Suprapubic skin (tissue), 3 donors: ENCODE results near the gene MTG1.

ENCODE experiments used
- EP300 ChIP-seq: sonication (generic); formaldehyde crosslinking; IDR thresholded peaks from one replicate; pipeline ENCODE4 v1.6.1; 2017; ENCODE audit warnings: antibody characterized with exemption
- TF ChIP-seq, protein P1 (sequence below), 2 donors: fragments of 200-600 bp in 1 of 2; fragments of 450-650 bp in 1 of 2; sonication (generic) in 1 of 2; IDR thresholded peaks; one replicate each; pipeline ENCODE4 v1.5.1; 2016 to 2019; ENCODE audit warnings: antibody characterized with exemption in 2 of 2, mild to moderate bottlenecking in 1 of 2, moderate library complexity in 1 of 2

DNA sequence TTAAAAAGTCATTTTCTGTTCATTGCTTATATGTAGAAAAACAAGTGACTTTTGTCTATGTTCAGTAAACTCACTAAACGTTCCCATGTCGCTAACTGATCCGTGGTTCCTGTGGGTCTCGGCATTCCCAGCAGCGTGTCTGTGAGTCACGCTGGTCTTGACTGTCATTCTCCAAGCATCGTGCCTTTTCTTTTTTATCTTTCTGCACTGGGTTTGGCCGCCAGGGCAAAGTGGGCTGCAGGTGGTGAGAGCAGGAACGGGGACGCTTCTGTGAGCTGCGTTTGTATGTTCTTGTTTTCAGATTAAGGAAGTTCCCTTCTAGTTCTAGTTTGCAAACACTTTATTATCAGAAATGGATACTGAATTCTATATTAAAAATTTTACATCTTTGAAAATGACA lies 53.0 kb downstream of the MTG1 start:
- TF ChIP-seq, protein P1, sequence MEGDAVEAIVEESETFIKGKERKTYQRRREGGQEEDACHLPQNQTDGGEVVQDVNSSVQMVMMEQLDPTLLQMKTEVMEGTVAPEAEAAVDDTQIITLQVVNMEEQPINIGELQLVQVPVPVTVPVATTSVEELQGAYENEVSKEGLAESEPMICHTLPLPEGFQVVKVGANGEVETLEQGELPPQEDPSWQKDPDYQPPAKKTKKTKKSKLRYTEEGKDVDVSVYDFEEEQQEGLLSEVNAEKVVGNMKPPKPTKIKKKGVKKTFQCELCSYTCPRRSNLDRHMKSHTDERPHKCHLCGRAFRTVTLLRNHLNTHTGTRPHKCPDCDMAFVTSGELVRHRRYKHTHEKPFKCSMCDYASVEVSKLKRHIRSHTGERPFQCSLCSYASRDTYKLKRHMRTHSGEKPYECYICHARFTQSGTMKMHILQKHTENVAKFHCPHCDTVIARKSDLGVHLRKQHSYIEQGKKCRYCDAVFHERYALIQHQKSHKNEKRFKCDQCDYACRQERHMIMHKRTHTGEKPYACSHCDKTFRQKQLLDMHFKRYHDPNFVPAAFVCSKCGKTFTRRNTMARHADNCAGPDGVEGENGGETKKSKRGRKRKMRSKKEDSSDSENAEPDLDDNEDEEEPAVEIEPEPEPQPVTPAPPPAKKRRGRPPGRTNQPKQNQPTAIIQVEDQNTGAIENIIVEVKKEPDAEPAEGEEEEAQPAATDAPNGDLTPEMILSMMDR (IDR thresholded peaks at IDR 0.05), result no peak
- no peak for TF ChIP-seq EP300
